ENCODE data around the gene CLSTN2.

Gene CLSTN2

GRCh38 chr3:139935016-139935865 lies at the start of gene CLSTN2:
CLSTN2 (plus strand) TSS chr3:139935185.
- DNase-seq, result peak; percentile 81

- no peak for DNase-seq
Observed at GRCh38 chr3:139887431-139887830, 47.6 kb upstream of the CLSTN2 start.

GRCh38 chr3:139888561-139889140 lies 46.3 kb upstream of the CLSTN2 start:
- no peak for DNase-seq

GRCh38 chr3:139893267-139893962 lies 41.6 kb upstream of the CLSTN2 start:
- DNase-seq, result no peak

- no peak for DNase-seq
Observed at GRCh38 chr3:139893963-139894642, 40.9 kb upstream of the CLSTN2 start.

- DNase-seq, result no peak
Observed at GRCh38 chr3:139894643-139894989, 40.4 kb upstream of the CLSTN2 start.

GRCh38 chr3:139897759-139898158 lies 37.2 kb upstream of the CLSTN2 start:
- no peak for DNase-seq

GRCh38 chr3:139906418-139906817 lies 28.6 kb upstream of the CLSTN2 start:
- DNase-seq, result no peak

- no peak for DNase-seq
Observed at GRCh38 chr3:139909811-139910210, 25.2 kb upstream of the CLSTN2 start.

GRCh38 chr3:139916271-139916670 lies 18.7 kb upstream of the CLSTN2 start:
- no peak for DNase-seq

GRCh38 chr3:139917226-139917785 lies 17.7 kb upstream of the CLSTN2 start:
- no peak for DNase-seq

GRCh38 chr3:139928708-139929505 lies 6.1 kb upstream of the CLSTN2 start:
- no peak for DNase-seq

GRCh38 chr3:139930211-139930610 lies 4.8 kb upstream of the CLSTN2 start:
- DNase-seq, result no peak

GRCh38 chr3:139933766-139934165 lies 1.2 kb upstream of the CLSTN2 start:
- no peak for DNase-seq

GRCh38 chr3:139934613-139935015 lies 371 bp upstream of the CLSTN2 start:
- DNase-seq, result peak; percentile 84

- DNase-seq, result peak; percentile 40
Observed at GRCh38 chr3:139935866-139936817, 1.2 kb downstream of the CLSTN2 start.

GRCh38 chr3:139937674-139938279 lies 2.8 kb downstream of the CLSTN2 start:
- DNase-seq, result peak; percentile 4

- DNase-seq, result no peak
Observed at GRCh38 chr3:139939681-139940190, 4.8 kb downstream of the CLSTN2 start.

- no peak for DNase-seq
Observed at GRCh38 chr3:139940622-139941021, 5.6 kb downstream of the CLSTN2 start.

- DNase-seq, result no peak
Observed at GRCh38 chr3:139941580-139941979, 6.6 kb downstream of the CLSTN2 start.

All from NCI-H1092 (cell line).